ENCODE measurements around the gene SDHA.

DNA sequence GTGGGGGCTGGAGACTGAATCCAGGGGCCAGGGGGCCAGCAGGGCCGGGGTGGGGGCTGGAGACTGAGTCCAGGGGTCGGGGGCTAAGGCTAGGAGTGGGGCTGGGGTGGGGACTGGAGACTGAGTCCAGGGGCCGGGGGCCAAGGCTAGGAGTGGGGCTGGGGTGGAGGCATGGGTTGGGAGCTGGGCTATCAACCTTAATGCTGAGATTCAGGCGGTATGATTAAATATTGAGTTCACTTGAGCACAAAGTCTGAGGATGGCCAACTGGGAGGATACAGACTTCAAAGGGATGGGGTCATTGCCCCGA lies 43.9 kb upstream of the SDHA start:
- TF ChIP-seq POLR2A (IDR thresholded peaks at IDR 0.05), result no peak
- TF ChIP-seq, protein P1, sequence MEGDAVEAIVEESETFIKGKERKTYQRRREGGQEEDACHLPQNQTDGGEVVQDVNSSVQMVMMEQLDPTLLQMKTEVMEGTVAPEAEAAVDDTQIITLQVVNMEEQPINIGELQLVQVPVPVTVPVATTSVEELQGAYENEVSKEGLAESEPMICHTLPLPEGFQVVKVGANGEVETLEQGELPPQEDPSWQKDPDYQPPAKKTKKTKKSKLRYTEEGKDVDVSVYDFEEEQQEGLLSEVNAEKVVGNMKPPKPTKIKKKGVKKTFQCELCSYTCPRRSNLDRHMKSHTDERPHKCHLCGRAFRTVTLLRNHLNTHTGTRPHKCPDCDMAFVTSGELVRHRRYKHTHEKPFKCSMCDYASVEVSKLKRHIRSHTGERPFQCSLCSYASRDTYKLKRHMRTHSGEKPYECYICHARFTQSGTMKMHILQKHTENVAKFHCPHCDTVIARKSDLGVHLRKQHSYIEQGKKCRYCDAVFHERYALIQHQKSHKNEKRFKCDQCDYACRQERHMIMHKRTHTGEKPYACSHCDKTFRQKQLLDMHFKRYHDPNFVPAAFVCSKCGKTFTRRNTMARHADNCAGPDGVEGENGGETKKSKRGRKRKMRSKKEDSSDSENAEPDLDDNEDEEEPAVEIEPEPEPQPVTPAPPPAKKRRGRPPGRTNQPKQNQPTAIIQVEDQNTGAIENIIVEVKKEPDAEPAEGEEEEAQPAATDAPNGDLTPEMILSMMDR (IDR thresholded peaks at IDR 0.05), result no peak
